Sigmoid colon (tissue), 7 donors: ENCODE data around the gene SNX14. TPM values are rescaled to one million over a fixed set of nuclear protein-coding genes. Genes with fewer than 3 reads are reported as not detected.

Experiments
- DNase-seq: peaks from one replicate; pipeline ENCODE4 v3.0.0-alpha.2; 2019
- H3K27ac ChIP-seq, 4 donors: fragments of 200-600 bp; sonication (generic); one replicate each; pipeline ENCODE4 v1.5.1; 2016 to 2019; ENCODE audit warnings: mild to moderate bottlenecking in 1 of 4
- H3K27me3 ChIP-seq, 3 donors: fragments of 200-600 bp; sonication (generic); one replicate each; pipeline ENCODE4 v1.5.1; 2019; ENCODE audit warnings: mild to moderate bottlenecking in 1 of 3
- H3K36me3 ChIP-seq, 4 donors: fragments of 200-600 bp; sonication (generic); one replicate each; pipeline ENCODE4 v1.5.1; 2016 to 2019
- H3K4me1 ChIP-seq, 4 donors: fragments of 200-600 bp; sonication (generic); one replicate each; pipeline ENCODE4 v1.5.1; 2017 to 2019
- H3K4me3 ChIP-seq, 4 donors: fragments of 200-600 bp; sonication (generic); one replicate each; pipeline ENCODE4 v1.5.1; 2017 to 2019; ENCODE audit warnings: mild to moderate bottlenecking in 2 of 4, moderate library complexity in 1 of 4
- H3K9me3 ChIP-seq, 4 donors: fragments of 200-600 bp in 3 of 4; sonication (generic) in 3 of 4; one replicate each; pipeline versions ENCODE4 v1.5.1 to v1.6.1; 2013 to 2019
- EP300 ChIP-seq, 4 donors: sonication (generic); formaldehyde crosslinking; IDR thresholded peaks; one replicate each; pipeline ENCODE4 v1.6.1; 2017; ENCODE audit warnings: antibody characterized with exemption in 4 of 4
- POLR2A ChIP-seq, 2 donors: fragments of 450-650 bp; IDR thresholded peaks; one replicate each; pipeline ENCODE4 v1.6.1; 2016; ENCODE audit warnings: antibody characterized with exemption in 2 of 2, mild to moderate bottlenecking in 2 of 2, moderate library complexity in 2 of 2
- POLR2AphosphoS5 ChIP-seq, 4 donors: sonication (generic); formaldehyde crosslinking; IDR thresholded peaks; one replicate each; pipeline ENCODE4 v1.6.1; 2017; ENCODE audit warnings: antibody characterized with exemption in 4 of 4
- WGBS, 2 donors: extraction: QIAGEN DNeasy Blood & Tissue Kit; methylation state at CpG; one replicate each; pipeline ENCODE4 v1.1.7; 2013; 5-methylcytosine and 5-hydroxymethylcytosine counted together
- intact Hi-C: fragments of 100-400 bp; cut with DNase I; formaldehyde crosslinking; loops from one replicate; pipeline ENCODE4 v1.15.1; 2023
- polyA plus RNA-seq, 3 donors: library from polyadenylated mRNA; stranded (reverse); fragments of 200-250 nt; gene quantifications; one replicate each; pipeline ENCODE4 v1.2.3, GENCODE V29; 2013
- total RNA-seq, 4 donors: library from RNA; depleted of rRNA; stranded (reverse); fragments of >200 nt; gene quantifications; one replicate each; pipeline ENCODE4 v1.1.0, GENCODE V29; 2016
- TF ChIP-seq, protein P1 (sequence below), 4 experiments: fragments of 450-650 bp in 3 of 4; fragments of 200-600 bp in 1 of 4; IDR thresholded peaks; one replicate each; pipeline ENCODE4 v1.5.1; 2016 to 2019; ENCODE audit warnings: antibody characterized with exemption in 4 of 4, mild to moderate bottlenecking in 3 of 4, moderate library complexity in 2 of 4
- donor health status: healthy with polysubstance abuse.
- donor health status: Bipolar disorder and iron deficiency.
- donor health status: healthy.

The SNX14 gene
- total and polyA plus RNA-seq, 7 donors = 12.9 to 94.2 (median 61.1) TPM

DNA sequence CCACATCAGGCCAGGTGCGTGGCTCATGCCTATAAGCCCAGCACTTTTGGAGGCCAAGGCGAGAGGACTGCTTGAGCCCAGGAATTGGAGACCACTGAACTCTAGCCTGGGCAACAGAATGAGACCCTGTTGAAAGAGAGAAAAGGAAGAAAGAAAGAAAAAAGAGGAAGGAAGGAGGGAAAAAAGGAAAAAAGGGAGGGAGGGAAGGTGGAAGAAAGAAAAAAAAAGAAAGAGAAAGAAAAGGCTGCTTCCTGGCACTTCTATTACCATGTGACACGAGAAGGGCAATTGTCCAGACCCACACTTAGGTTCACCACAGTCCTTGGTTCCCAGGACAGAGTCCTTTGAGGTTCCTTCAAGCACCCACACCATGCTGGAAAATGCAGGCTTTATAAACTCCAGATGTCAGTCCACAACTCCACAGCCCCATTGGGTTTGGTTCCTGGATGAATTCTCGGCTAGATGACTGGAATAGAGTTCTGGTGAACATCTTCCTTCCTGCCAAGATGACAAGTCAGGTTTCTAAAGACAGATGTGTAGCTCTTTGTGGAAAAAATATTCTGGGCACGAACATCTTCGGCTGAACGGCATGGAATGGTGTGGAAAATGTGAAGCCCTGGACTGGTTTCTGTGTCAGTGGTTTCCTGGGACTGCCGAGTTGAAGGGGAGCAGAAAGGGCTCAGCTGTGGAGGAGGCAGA is 111.3 kb downstream of the SNX14 start:
- Histone ChIP-seq H3K4me1 (peaks cover 0 to 11% (median 4%) of the 10 kb centered on the region in 4 donors), H3K27ac (peak overlapping the region; percentile 16 to 68 (median 42)), H3K9me3 (no peaks in the 10 kb centered on the region), H3K27me3 (no peaks in the 10 kb centered on the region), H3K4me3 (no peak overlapping the region), H3K36me3 (peaks cover 0 to 5% (median under 1%) of the 10 kb centered on the region in 4 donors)
- intact Hi-C loops = loop anchor here (5.0 kb wide), 1 partner anchor 35 kb away; no protein-coding TSS in a partner anchor
- DNase-seq = no peak
- TF ChIP-seq EP300 (IDR thresholded peaks at IDR 0.05) (no peak), POLR2A (IDR thresholded peaks at IDR 0.05) (no peak), POLR2AphosphoS5 (IDR thresholded peaks at IDR 0.05) (peak in 3 of 4 donors; percentile 59 to 70 (median 68))
- TF ChIP-seq, protein P1, sequence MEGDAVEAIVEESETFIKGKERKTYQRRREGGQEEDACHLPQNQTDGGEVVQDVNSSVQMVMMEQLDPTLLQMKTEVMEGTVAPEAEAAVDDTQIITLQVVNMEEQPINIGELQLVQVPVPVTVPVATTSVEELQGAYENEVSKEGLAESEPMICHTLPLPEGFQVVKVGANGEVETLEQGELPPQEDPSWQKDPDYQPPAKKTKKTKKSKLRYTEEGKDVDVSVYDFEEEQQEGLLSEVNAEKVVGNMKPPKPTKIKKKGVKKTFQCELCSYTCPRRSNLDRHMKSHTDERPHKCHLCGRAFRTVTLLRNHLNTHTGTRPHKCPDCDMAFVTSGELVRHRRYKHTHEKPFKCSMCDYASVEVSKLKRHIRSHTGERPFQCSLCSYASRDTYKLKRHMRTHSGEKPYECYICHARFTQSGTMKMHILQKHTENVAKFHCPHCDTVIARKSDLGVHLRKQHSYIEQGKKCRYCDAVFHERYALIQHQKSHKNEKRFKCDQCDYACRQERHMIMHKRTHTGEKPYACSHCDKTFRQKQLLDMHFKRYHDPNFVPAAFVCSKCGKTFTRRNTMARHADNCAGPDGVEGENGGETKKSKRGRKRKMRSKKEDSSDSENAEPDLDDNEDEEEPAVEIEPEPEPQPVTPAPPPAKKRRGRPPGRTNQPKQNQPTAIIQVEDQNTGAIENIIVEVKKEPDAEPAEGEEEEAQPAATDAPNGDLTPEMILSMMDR (IDR thresholded peaks at IDR 0.05) = no peak
- 85 to 90% methylated on average over 8 of the region's 8 CpGs for WGBS, 2 donors

DNA sequence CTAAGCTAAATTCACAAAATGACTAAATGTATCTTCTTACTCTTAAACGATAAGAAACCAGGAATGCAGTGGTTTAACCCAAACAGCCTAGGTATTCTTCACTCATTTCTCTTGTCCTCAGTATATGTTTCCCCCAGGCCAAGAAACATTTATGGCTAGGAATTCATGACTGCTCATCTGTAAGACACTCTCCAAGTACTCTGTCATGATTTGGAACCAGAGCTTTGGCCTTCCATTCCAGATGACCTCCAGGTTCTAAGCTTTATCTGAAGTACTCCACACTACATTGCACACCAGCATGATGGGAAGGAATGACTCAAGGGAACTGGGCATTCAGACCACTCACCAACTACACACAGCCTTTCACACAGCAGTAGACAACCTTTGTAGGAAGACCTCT is 114.5 kb downstream of the SNX14 start:
- H3K4me3 ChIP-seq = no peak overlapping the region
- H3K27me3 ChIP-seq = no peaks in the 10 kb centered on the region
- H3K9me3 ChIP-seq = no peaks in the 10 kb centered on the region
- H3K36me3 ChIP-seq = peaks cover 0 to 9% (median 0%) of the 10 kb centered on the region in 4 donors
- intact Hi-C loops = no loop called here
- H3K4me1 ChIP-seq = peaks cover 0 to 11% (median 4%) of the 10 kb centered on the region in 4 donors
- H3K27ac ChIP-seq = no peak overlapping the region
- WGBS, 2 donors = 92 to 96% methylated on average over 1 of the region's 1 CpG
- TF ChIP-seq, protein P1 (IDR thresholded peaks at IDR 0.05) = no peak
- TF ChIP-seq POLR2A (IDR thresholded peaks at IDR 0.05) = no peak
- no peak for DNase-seq

DNA sequence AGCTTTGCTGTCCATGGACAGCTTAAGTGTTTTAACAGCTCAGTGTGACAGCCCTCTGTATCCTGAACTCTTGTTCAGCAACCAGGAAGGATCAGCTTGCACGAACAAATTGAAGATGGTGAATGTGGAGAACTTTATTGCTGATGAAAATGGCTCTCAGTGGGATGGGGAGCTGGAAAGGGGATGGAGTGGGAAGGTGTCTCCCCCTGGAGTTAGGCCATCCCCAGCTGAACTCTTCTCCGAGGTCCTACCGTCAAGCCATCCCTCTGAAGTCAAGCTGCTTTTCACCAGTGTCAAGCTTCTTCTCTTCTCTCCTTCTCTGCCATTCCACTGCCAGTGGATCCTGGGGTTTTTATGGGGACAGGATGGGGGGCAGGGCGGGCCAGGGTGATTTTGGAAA is 117.1 kb downstream of the SNX14 start:
- H3K27me3 ChIP-seq = no peaks in the 10 kb centered on the region
- WGBS, 2 donors = 92 to 96% methylated on average over 4 of the region's 4 CpGs

DNA sequence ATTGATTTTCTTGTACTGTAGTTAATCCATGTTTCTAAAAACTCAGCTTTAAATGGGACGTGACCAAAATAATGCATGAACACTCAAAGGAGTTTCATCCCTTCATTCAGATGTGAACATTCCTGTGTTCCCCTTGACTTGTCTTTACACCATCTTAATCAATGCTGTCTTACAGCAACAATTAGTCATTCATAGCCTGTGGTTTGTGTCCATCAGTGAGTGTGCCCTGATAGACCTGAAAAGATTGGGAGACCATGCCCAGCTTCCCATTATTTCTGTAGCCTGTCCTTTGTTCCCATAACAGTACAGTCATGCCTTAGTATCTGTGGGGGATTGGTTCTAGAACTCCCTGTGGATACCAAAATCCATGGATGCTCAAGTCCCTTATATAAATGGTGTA is 119.9 kb downstream of the SNX14 start:
- TF ChIP-seq, protein P1 (IDR thresholded peaks at IDR 0.05) = no peak
- no peak for TF ChIP-seq EP300 (IDR thresholded peaks at IDR 0.05)
- TF ChIP-seq POLR2AphosphoS5 (IDR thresholded peaks at IDR 0.05) = no peak
- no peak for TF ChIP-seq POLR2A (IDR thresholded peaks at IDR 0.05)
- WGBS, 2 donors = 91 to 96% methylated on average over 1 of the region's 1 CpG
- Histone ChIP-seq H3K9me3 (no peaks in the 10 kb centered on the region), H3K27ac (no peak overlapping the region), H3K36me3 (peaks cover 0 to 9% (median 0%) of the 10 kb centered on the region in 4 donors), H3K27me3 (no peaks in the 10 kb centered on the region), H3K4me1 (peaks cover 0 to 12% (median 7%) of the 10 kb centered on the region in 4 donors), H3K4me3 (no peak overlapping the region)
- DNase-seq = no peak
- intact Hi-C loops = no loop called here

More for the DNA sequence above, 117.1 kb downstream of the SNX14 start:
- intact Hi-C loops = no loop called here
- H3K4me1 ChIP-seq = peaks cover 0 to 12% (median 7%) of the 10 kb centered on the region in 4 donors
- TF ChIP-seq POLR2A (IDR thresholded peaks at IDR 0.05) = no peak
- no peak for TF ChIP-seq EP300 (IDR thresholded peaks at IDR 0.05)
- no peak for TF ChIP-seq POLR2AphosphoS5 (IDR thresholded peaks at IDR 0.05)
- TF ChIP-seq, protein P1 (IDR thresholded peaks at IDR 0.05) = no peak
- H3K9me3 ChIP-seq = no peaks in the 10 kb centered on the region
- no peak for DNase-seq
- no peak overlapping the region for H3K27ac ChIP-seq
- no peak overlapping the region for H3K4me3 ChIP-seq
- peaks cover 0 to 9% (median 0%) of the 10 kb centered on the region in 4 donors for H3K36me3 ChIP-seq
